ENCODE results near the gene B4GALNT4.
"Not testable (repeated sequence)": the region's sequence is repeated elsewhere in the genome, so short reads cannot be mapped to it uniquely, and the experiment has no call there.

Gene B4GALNT4

DNA sequence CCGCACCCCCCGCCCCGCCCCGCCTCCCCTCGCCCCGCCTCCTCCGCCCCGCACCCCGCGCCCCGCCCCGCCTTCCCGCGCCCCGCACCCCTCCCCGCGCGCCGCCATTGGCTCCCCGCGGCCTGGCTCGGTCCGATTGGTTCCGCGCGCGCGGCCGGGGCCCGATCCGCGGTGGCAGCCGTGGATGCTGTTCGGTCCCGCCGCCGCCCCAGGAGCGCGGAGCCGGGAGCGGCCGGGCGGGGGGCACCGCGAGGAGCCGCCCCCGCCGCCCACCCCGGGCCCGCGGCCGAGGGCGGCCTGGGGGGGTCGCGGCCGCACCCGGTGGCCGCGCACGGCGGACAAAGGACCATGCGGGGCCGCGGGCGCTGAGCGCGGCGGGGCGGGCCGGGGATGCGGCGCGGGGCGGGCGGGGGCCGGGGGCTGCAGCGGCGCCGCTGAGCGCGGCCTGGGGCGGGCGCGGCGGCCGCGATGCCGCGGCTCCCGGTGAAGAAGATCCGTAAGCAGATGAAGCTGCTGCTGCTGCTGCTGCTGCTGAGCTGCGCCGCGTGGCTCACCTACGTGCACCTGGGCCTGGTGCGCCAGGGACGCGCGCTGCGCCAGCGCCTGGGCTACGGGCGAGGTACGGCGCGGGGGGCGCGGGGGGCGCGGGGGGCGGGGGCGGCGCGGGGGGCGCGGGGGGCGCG lies at the start of gene B4GALNT4:
Gene B4GALNT4, plus strand, starts transcription at position 164 of the 683 bp plus-strand sequence. Its CDS starts 305 bp downstream, at position 469.
- H3K4me3 ChIP-seq (ENCODE audit: low read length) = peak within 1 kb of the TSS; percentile 40
- no peak for DNase-seq (ENCODE audit: low read depth)
- no peak for TF ChIP-seq CTCF (conservative IDR thresholded peaks at IDR 0.05; ENCODE audit: low read depth, low read length)

DNA sequence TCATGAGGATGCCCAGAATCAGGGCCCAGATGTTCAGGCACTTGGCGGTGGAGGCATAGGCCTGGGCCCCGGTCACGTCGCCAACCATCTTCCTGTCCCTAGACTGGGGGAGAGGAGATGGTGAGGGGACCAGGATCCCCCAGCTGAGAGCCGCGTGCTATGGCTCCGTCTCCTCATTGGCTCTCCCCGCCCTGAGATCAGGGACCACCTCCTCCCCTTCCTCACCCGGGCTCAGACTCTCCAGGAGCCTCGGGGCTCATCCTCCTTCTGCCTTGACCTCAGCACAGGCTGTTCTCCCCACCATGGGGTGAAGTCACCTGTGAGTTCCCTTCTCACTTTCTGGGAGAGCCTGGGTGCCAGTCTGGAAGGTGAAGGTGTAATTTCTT lies 49.4 kb upstream of the B4GALNT4 start:
- not testable (repeated sequence) for DNase-seq (ENCODE audit: low read depth)
- peak overlapping the region; percentile 75 for H3K4me3 ChIP-seq (ENCODE audit: low read length)

GRCh38 chr11:324156-324555 lies 45.1 kb upstream of the B4GALNT4 start:
- no peak for TF ChIP-seq CTCF (conservative IDR thresholded peaks at IDR 0.05; ENCODE audit: low read depth, low read length)
- DNase-seq (ENCODE audit: low read depth) = no peak
- H3K4me3 ChIP-seq (ENCODE audit: low read length) = no peak overlapping the region

GRCh38 chr11:324593-325517 lies 44.4 kb upstream of the B4GALNT4 start:
- DNase-seq (ENCODE audit: low read depth); H3K4me3 ChIP-seq (ENCODE audit: low read length): not testable (repeated sequence)

DNA sequence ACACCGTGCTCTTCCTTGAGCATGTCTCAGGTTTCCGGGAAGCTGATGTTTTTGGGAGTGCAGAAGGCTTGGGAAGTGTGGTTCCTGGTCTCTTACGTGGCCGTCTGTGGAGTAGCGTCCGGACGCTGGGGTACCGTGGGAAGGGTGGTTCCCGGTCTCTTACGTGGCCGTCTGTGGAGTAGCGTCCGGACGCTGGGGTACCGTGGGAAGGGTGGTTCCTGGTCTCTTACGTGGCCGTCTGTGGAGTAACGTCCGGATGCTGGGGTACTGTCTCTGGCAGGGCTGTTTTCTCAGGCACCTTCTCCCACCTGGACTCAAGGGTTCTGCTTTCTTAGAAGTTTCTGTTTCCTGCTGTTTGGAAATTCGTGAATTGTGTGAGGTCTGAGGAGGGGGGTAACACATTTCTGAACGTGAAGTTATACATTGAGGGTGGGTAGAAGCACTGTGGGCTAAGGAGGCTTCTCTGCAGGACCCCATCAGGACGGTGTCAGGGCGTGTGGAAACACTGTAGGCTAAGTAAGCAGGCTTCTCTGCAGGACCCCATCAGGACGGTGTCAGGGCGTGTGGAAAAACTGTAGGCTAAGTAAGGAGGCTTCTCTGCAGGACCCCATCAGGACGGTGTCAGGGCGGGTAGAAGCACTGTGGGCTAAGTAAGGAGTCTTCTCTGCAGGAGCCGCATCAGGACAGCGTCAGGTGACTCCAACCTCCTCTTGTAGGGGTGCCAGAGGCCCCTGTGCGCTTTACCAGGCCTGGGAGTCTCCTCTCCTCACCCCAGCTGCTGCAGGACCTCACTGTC lies 43.3 kb upstream of the B4GALNT4 start:
- TF ChIP-seq CTCF (conservative IDR thresholded peaks at IDR 0.05; ENCODE audit: low read depth, low read length) = no peak
- DNase-seq (ENCODE audit: low read depth) = no peak
- no peak overlapping the region for H3K4me3 ChIP-seq (ENCODE audit: low read length)

DNA sequence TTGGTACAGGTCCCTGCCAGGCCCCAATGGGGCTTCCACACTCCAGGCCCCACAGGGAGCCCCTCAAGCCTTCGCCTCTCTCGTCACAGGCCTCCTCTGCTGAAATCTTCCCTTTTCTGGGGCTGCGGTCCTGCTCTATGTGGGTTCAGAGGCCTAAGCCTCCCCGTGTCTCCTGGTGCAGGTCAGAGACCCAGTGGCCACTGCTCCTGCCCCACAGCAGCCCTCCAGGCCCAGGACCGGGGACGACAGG lies 42.8 kb upstream of the B4GALNT4 start:
- no peak for DNase-seq (ENCODE audit: low read depth)
- TF ChIP-seq CTCF (conservative IDR thresholded peaks at IDR 0.05; ENCODE audit: low read depth, low read length) = no peak
- no peak overlapping the region for H3K4me3 ChIP-seq (ENCODE audit: low read length)

DNA sequence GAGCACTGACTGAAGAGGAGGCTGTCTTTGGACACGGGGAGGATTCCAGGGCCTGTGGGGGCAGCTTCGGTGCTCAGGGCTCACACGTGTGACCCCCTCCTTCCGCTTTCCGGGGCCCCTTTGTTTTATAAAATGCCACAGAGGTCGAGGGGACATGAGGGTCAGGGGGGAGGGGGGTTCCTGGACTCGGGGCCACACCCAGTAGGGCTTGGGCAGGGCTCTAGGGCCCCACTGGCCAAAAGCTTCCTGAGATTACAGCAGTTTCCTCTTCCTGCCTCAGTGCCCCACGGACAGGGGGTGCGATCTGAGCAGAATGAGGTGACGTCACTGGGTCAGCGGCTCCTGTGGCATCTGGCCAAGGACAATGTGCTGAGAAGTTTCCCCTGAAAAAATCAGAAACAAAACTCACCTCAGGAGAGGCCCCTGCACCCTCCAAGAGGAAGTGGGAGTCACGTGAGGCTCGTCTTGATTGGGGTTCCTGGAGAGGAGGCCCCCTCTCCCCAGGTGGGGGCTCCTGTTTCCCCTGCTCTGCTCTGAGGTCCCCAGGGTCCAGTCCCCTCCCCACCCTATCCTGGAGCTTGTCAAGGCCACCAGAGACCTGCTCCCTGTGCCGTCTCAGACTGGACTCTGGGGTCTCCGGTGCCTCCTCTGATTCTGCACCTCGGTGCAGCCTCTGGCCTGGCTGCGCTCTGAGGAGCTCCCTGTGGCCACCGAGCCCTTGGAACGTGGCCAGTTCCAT lies 42.3 kb upstream of the B4GALNT4 start:
- TF ChIP-seq CTCF (conservative IDR thresholded peaks at IDR 0.05; ENCODE audit: low read depth, low read length) = no peak

More for the DNA sequence above, 42.3 kb upstream of the B4GALNT4 start:
- no peak overlapping the region for H3K4me3 ChIP-seq (ENCODE audit: low read length)
- no peak for DNase-seq (ENCODE audit: low read depth)

Measured in retinal pigment epithelial cell (primary cell).